GM13977 (cell line): ENCODE measurements around the gene ZBTB7C.

Experiments
- DNase-seq: peaks from one replicate; pipeline ENCODE4 v3.0.0; 2012; ENCODE audit warnings: low spot score
- CTCF ChIP-seq: IDR thresholded peaks from 2 replicates; pipeline ENCODE4 v1.5.1; 2012; ENCODE audit warnings: mild to moderate bottlenecking, control low read depth; ENCODE audit not compliant: insufficient read depth; ENCODE audit errors: extremely low read depth, missing control alignments
- in situ Hi-C: fragments of 300-500 bp; cut with MboI; formaldehyde crosslinking; loops from one replicate; pipeline ENCODE4 v1.12.0; 2022; ENCODE audit warnings: low sequenced_read_pairs, low pct_unique_long_range_greater_than_20kb, mixed read lengths, inconsistent platforms; ENCODE audit not compliant: unreplicated experiment

The ZBTB7C gene

GRCh38 chr18:48186861-48187260 lies 222.3 kb downstream of the ZBTB7C start:
- in situ Hi-C loops = no loop called here
- no peak for TF ChIP-seq CTCF
- DNase-seq = no peak

GRCh38 chr18:48186131-48186766 lies 222.9 kb downstream of the ZBTB7C start:
- TF ChIP-seq CTCF = no peak

GRCh38 chr18:48184118-48184517 lies 225.1 kb downstream of the ZBTB7C start:
- TF ChIP-seq CTCF = no peak
- DNase-seq = no peak
- in situ Hi-C loops = no loop called here

More at GRCh38 chr18:48186131-48186766, 222.9 kb downstream of the ZBTB7C start:
- no peak for DNase-seq
- in situ Hi-C loops = no loop called here

GRCh38 chr18:48183613-48184012 lies 225.6 kb downstream of the ZBTB7C start:
- no peak for DNase-seq
- in situ Hi-C loops = no loop called here
- TF ChIP-seq CTCF = no peak

- DNase-seq = no peak
- TF ChIP-seq CTCF = no peak
- in situ Hi-C loops = no loop called here
These were observed 226.4 kb downstream of the ZBTB7C start for GRCh38 chr18:48182779-48183178.

- DNase-seq = no peak
- in situ Hi-C loops = no loop called here
- no peak for TF ChIP-seq CTCF
These were observed 227.3 kb downstream of the ZBTB7C start for GRCh38 chr18:48181857-48182256.
